Transverse colon (tissue), 4 donors: ENCODE measurements around the gene ITGA4. TPM values are rescaled to one million over a fixed set of nuclear protein-coding genes. Genes with fewer than 3 reads are reported as not detected.

ENCODE experiments used
- DNase-seq: peaks from one replicate; pipeline ENCODE4 v3.0.0-alpha.2; 2019
- H3K27ac ChIP-seq, 4 donors: fragments of 200-600 bp; sonication (generic); 2 replicates each; pipeline ENCODE4 v1.5.1; 2016 to 2018; ENCODE audit warnings: inconsistent platforms in 4 of 4
- H3K27me3 ChIP-seq: fragments of 200-600 bp; sonication (generic); 2 replicates; pipeline ENCODE4 v1.5.1; 2017; ENCODE audit warnings: inconsistent platforms
- H3K36me3 ChIP-seq, 4 donors: fragments of 200-600 bp; sonication (generic); 2 replicates each; pipeline ENCODE4 v1.5.1; 2017 to 2019; ENCODE audit warnings: inconsistent platforms in 4 of 4
- H3K4me1 ChIP-seq, 4 donors: fragments of 200-600 bp; sonication (generic); 2 replicates each; pipeline ENCODE4 v1.5.1; 2017 to 2020; ENCODE audit warnings: inconsistent platforms in 4 of 4
- H3K4me3 ChIP-seq, 4 donors: fragments of 200-600 bp; sonication (generic); 1 replicate in 1 of 4; 2 replicates in 3 of 4; pipeline versions ENCODE4 v1.5.1 to v1.6.1; 2017 to 2019; ENCODE audit warnings: inconsistent platforms in 4 of 4
- H3K9me3 ChIP-seq, 2 donors: fragments of 200-600 bp; sonication (generic); 2 replicates each; pipeline ENCODE4 v1.5.1; 2017 to 2019; ENCODE audit warnings: inconsistent platforms in 2 of 2
- CTCF ChIP-seq, 5 experiments: fragments of 200-600 bp in 3 of 5; fragments of 450-650 bp in 2 of 5; sonication (generic) in 3 of 5; IDR thresholded peaks; 1 replicate in 2 of 5; 2 replicates in 3 of 5; pipeline ENCODE4 v1.5.1; 2016 to 2017; ENCODE audit warnings: antibody characterized with exemption in 5 of 5, inconsistent platforms in 3 of 5, mild to moderate bottlenecking in 2 of 5, moderate library complexity in 1 of 5
- EP300 ChIP-seq: sonication (generic); formaldehyde crosslinking; IDR thresholded peaks from one replicate; pipeline ENCODE4 v1.6.1; 2017; ENCODE audit warnings: antibody characterized with exemption, low read depth
- POLR2A ChIP-seq: fragments of 450-650 bp; IDR thresholded peaks from one replicate; pipeline ENCODE4 v1.6.1; 2016; ENCODE audit warnings: antibody characterized with exemption, mild to moderate bottlenecking, moderate library complexity
- POLR2AphosphoS5 ChIP-seq, 3 donors: sonication (generic); formaldehyde crosslinking; IDR thresholded peaks; one replicate each; pipeline ENCODE4 v1.6.1; 2016; ENCODE audit warnings: antibody characterized with exemption in 3 of 3
- WGBS, 2 donors: methylation state at CpG; one replicate each; pipeline ENCODE4 v1.1.5; 2018; ENCODE audit warnings: low coverage in 1 of 2; 5-methylcytosine and 5-hydroxymethylcytosine counted together
- in situ Hi-C, 4 donors: fragments of 200-750 bp; cut with MboI; loops; one replicate each; pipeline versions ENCODE4 v1.15.0 to v1.15.1; 2017; ENCODE audit warnings: low sequenced_read_pairs in 3 of 4, low pct_ligation_motif_present in 1 of 4, low pct_unique_long_range_greater_than_20kb in 1 of 4
- intact Hi-C: fragments of 100-400 bp; cut with DNase I; formaldehyde crosslinking; loops from one replicate; pipeline ENCODE4 v1.15.1; 2023; ENCODE audit warnings: low total_unique reads
- total RNA-seq, 4 donors: library from RNA; depleted of rRNA; stranded (reverse); fragments of >200 nt; gene quantifications; one replicate each; pipeline ENCODE4 v1.1.0, GENCODE V29; 2016

ITGA4 gene
- total RNA-seq, 4 donors from 2014 or later, result 1.1 to 30.8 (median 5.1) TPM

- Histone ChIP-seq H3K27ac (no peak overlapping the region), H3K9me3 (peaks cover 0 to 6% of the 10 kb centered on the region in 2 donors), H3K4me3 (no peak overlapping the region), H3K27me3 (no peaks in the 10 kb centered on the region), H3K4me1 (no peaks in the 10 kb centered on the region), H3K36me3 (no peaks in the 10 kb centered on the region)
- TF ChIP-seq CTCF (IDR thresholded peaks at IDR 0.05), result no peak
- no peak for TF ChIP-seq POLR2A
- no peak for TF ChIP-seq EP300
- no peak for TF ChIP-seq POLR2AphosphoS5 (IDR thresholded peaks at IDR 0.05)
- in situ Hi-C loops (no loop called here), intact Hi-C loops (no loop called here)
- DNase-seq, result no peak
- 88 to 93% methylated on average over 5 to 6 of the region's 6 CpGs for WGBS, 2 donors
These were observed 36.7 kb upstream of the ITGA4 start for GRCh38 chr2:181420259-181421130.

- Histone ChIP-seq H3K27me3 (no peaks in the 10 kb centered on the region), H3K9me3 (peaks cover 0 to under 1% of the 10 kb centered on the region in 2 donors), H3K36me3 (no peaks in the 10 kb centered on the region), H3K4me3 (no peak overlapping the region), H3K4me1 (no peaks in the 10 kb centered on the region), H3K27ac (no peak overlapping the region)
- TF ChIP-seq EP300 (no peak), CTCF (IDR thresholded peaks at IDR 0.05) (no peak), POLR2AphosphoS5 (IDR thresholded peaks at IDR 0.05) (no peak), POLR2A (no peak)
- in situ Hi-C loops, result no loop called here
- 72 to 73% methylated on average over 1 of the region's 1 CpG for WGBS, 2 donors
- intact Hi-C loops, result no loop called here
- DNase-seq, result no peak
These were observed 36.1 kb upstream of the ITGA4 start for GRCh38 chr2:181421131-181421458.

- Histone ChIP-seq H3K4me3 (no peak overlapping the region), H3K36me3 (no peaks in the 10 kb centered on the region), H3K27me3 (no peaks in the 10 kb centered on the region), H3K4me1 (no peaks in the 10 kb centered on the region), H3K9me3 (no peaks in the 10 kb centered on the region), H3K27ac (no peak overlapping the region)
- in situ Hi-C loops (no loop called here), intact Hi-C loops (no loop called here)
- no peak for DNase-seq
- TF ChIP-seq EP300, result no peak
- no peak for TF ChIP-seq POLR2A
- no peak for TF ChIP-seq POLR2AphosphoS5 (IDR thresholded peaks at IDR 0.05)
- TF ChIP-seq CTCF (IDR thresholded peaks at IDR 0.05), result no peak
- 88 to 89% methylated on average over 2 of the region's 2 CpGs for WGBS, 2 donors
These were observed 35.7 kb upstream of the ITGA4 start for GRCh38 chr2:181421464-181421863.

GRCh38 chr2:181426672-181427071 is 30.5 kb upstream of the ITGA4 start:
- DNase-seq, result no peak
- WGBS, 2 donors, result 40 to 53% methylated on average over 1 to 2 of the region's 2 CpGs
- no peak overlapping the region for H3K4me3 ChIP-seq
- in situ Hi-C loops (no loop called here), intact Hi-C loops (no loop called here)
- TF ChIP-seq CTCF (IDR thresholded peaks at IDR 0.05), result no peak
- no peak for TF ChIP-seq POLR2AphosphoS5 (IDR thresholded peaks at IDR 0.05)
- TF ChIP-seq EP300, result no peak
- TF ChIP-seq POLR2A, result no peak
- no peaks in the 10 kb centered on the region for H3K4me1 ChIP-seq
- H3K36me3 ChIP-seq, result no peaks in the 10 kb centered on the region
- H3K27ac ChIP-seq, result no peak overlapping the region
- H3K9me3 ChIP-seq, result no peaks in the 10 kb centered on the region
- no peaks in the 10 kb centered on the region for H3K27me3 ChIP-seq
